Activated CD4-positive, alpha-beta T cell treated with anti-CD3 and anti-CD28 coated beads, Interleukin-2, amount 10 ng/mL, durations not matched to agents 7 days and 5 days (primary cell): ENCODE results near the gene TP53BP1. TPM values are rescaled to one million over a fixed set of nuclear protein-coding genes. Genes with fewer than 3 reads are reported as not detected.

Experiments used
- CTCF ChIA-PET: fragments of 350-600 bp; sonication (Branson Sonifier 250); formaldehyde crosslinking; loops from one replicate; lab custom pipeline; 2021; ENCODE audit warnings: antibody characterized with exemption; lab: Charles Lee
- POLR2A ChIA-PET: fragments of 350-600 bp; sonication (Branson Sonifier 250); formaldehyde crosslinking; loops from one replicate; lab custom pipeline; 2021; ENCODE audit warnings: antibody characterized with exemption; lab: Charles Lee
- DNase-seq: peaks from one replicate; pipeline ENCODE4 v3.0.0-alpha.2; 2020
- H3K27ac Mint-ChIP-seq: one replicate; pipeline ENCODE4 v1.8.0; 2021; ENCODE audit warnings: mild to moderate bottlenecking, moderate library complexity, mixed read lengths
- H3K27me3 Mint-ChIP-seq: one replicate; pipeline ENCODE4 v1.8.0; 2021; ENCODE audit warnings: mixed read lengths
- H3K36me3 Mint-ChIP-seq: one replicate; pipeline ENCODE4 v1.8.0; 2021; ENCODE audit warnings: low read depth, mixed read lengths
- H3K4me1 Mint-ChIP-seq: one replicate; pipeline ENCODE4 v1.8.0; 2021; ENCODE audit warnings: mixed read lengths
- H3K4me3 Mint-ChIP-seq: one replicate; pipeline ENCODE4 v1.8.0; 2021; ENCODE audit warnings: mild to moderate bottlenecking, moderate library complexity, mixed read lengths
- H3K9me3 Mint-ChIP-seq: one replicate; pipeline ENCODE4 v1.8.0; 2021; ENCODE audit warnings: mixed read lengths
- total RNA-seq, 2 experiments: library from RNA; stranded (reverse); gene quantifications; one replicate each; pipeline ENCODE4 v1.2.3, GENCODE V29; 2021

Gene TP53BP1
- total RNA-seq, 2 experiments from 2014 or later = 22.9 to 27.9 TPM

- H3K27me3 Mint-ChIP-seq = no peaks in the 10 kb centered on the region
- no peaks in the 10 kb centered on the region for H3K9me3 Mint-ChIP-seq
- no peak overlapping the region for H3K4me3 Mint-ChIP-seq
- H3K27ac Mint-ChIP-seq = no peak overlapping the region
- no peaks in the 10 kb centered on the region for H3K4me1 Mint-ChIP-seq
- CTCF ChIA-PET = interaction anchor here (0.7 to 1.2 kb wide), 2 partner anchors 22 to 38 kb away, joined by 3 to 4 read pairs; no protein-coding TSS in a partner anchor
- H3K36me3 Mint-ChIP-seq = peaks cover 3% of the 10 kb centered on the region
- POLR2A ChIA-PET = no interaction called here
- no peak for DNase-seq
Observed at GRCh38 chr15:43433165-43433564, 59.8 kb downstream of the TP53BP1 start.

- Mint-ChIP-seq H3K4me3 (no peak overlapping the region), H3K27me3 (no peaks in the 10 kb centered on the region), H3K27ac (no peak overlapping the region), H3K4me1 (no peaks in the 10 kb centered on the region), H3K36me3 (peaks cover 8% of the 10 kb centered on the region), H3K9me3 (no peaks in the 10 kb centered on the region)
- POLR2A ChIA-PET = no interaction called here
- CTCF ChIA-PET = no interaction called here
- no peak for DNase-seq
Observed at GRCh38 chr15:43429687-43430086, 63.3 kb downstream of the TP53BP1 start.

- ChIA-PET CTCF (interaction anchor here (0.5 kb wide), 1 partner anchor 228 kb away, joined by 3 read pairs; no protein-coding TSS in a partner anchor), POLR2A (no interaction called here)
- peaks cover 11% of the 10 kb centered on the region for H3K4me1 Mint-ChIP-seq
Observed at GRCh38 chr15:43423793-43424192, 69.2 kb downstream of the TP53BP1 start.

GRCh38 chr15:43420876-43421275, 72.1 kb downstream of the TP53BP1 start:
- Mint-ChIP-seq H3K4me1 (peaks cover 11% of the 10 kb centered on the region), H3K4me3 (no peak overlapping the region), H3K36me3 (peaks cover 13% of the 10 kb centered on the region), H3K27ac (no peak overlapping the region), H3K27me3 (no peaks in the 10 kb centered on the region), H3K9me3 (no peaks in the 10 kb centered on the region)
- ChIA-PET POLR2A (no interaction called here), CTCF (no interaction called here)
- DNase-seq = no peak

More at GRCh38 chr15:43423793-43424192, 69.2 kb downstream of the TP53BP1 start:
- H3K36me3 Mint-ChIP-seq = peaks cover 18% of the 10 kb centered on the region
- DNase-seq = no peak
- no peaks in the 10 kb centered on the region for H3K27me3 Mint-ChIP-seq
- H3K9me3 Mint-ChIP-seq = no peaks in the 10 kb centered on the region
- no peak overlapping the region for H3K4me3 Mint-ChIP-seq
- no peak overlapping the region for H3K27ac Mint-ChIP-seq

GRCh38 chr15:43420435-43420834, 72.5 kb downstream of the TP53BP1 start:
- CTCF ChIA-PET = no interaction called here

GRCh38 chr15:43414196-43414595, 78.8 kb downstream of the TP53BP1 start:
- ChIA-PET CTCF (no interaction called here), POLR2A (no interaction called here)
- DNase-seq = no peak
- Mint-ChIP-seq H3K27me3 (no peaks in the 10 kb centered on the region), H3K9me3 (no peaks in the 10 kb centered on the region), H3K4me1 (no peaks in the 10 kb centered on the region), H3K27ac (no peak overlapping the region), H3K36me3 (peaks cover 29% of the 10 kb centered on the region), H3K4me3 (no peak overlapping the region)

More at GRCh38 chr15:43420435-43420834, 72.5 kb downstream of the TP53BP1 start:
- DNase-seq = no peak
- peaks cover 14% of the 10 kb centered on the region for H3K36me3 Mint-ChIP-seq
- H3K9me3 Mint-ChIP-seq = no peaks in the 10 kb centered on the region
- no peak overlapping the region for H3K4me3 Mint-ChIP-seq
- no peak overlapping the region for H3K27ac Mint-ChIP-seq
- H3K27me3 Mint-ChIP-seq = no peaks in the 10 kb centered on the region
- H3K4me1 Mint-ChIP-seq = peaks cover 11% of the 10 kb centered on the region
- POLR2A ChIA-PET = no interaction called here

- no peak for DNase-seq
- ChIA-PET POLR2A (interaction anchor here (0.5 kb wide), 1 partner anchor 65 kb away, joined by 3 read pairs; no protein-coding TSS in a partner anchor), CTCF (no interaction called here)
- Mint-ChIP-seq H3K36me3 (peaks cover 48% of the 10 kb centered on the region), H3K27me3 (no peaks in the 10 kb centered on the region), H3K4me3 (no peak overlapping the region), H3K27ac (no peak overlapping the region), H3K4me1 (no peaks in the 10 kb centered on the region), H3K9me3 (no peaks in the 10 kb centered on the region)
Observed at GRCh38 chr15:43412096-43412495, 80.9 kb downstream of the TP53BP1 start.

- peaks cover 55% of the 10 kb centered on the region for H3K36me3 Mint-ChIP-seq
- POLR2A ChIA-PET = no interaction called here
Observed at GRCh38 chr15:43410572-43411214, 82.3 kb downstream of the TP53BP1 start.

GRCh38 chr15:43408789-43409188, 84.2 kb downstream of the TP53BP1 start:
- DNase-seq = no peak
- H3K4me1 Mint-ChIP-seq = peaks cover 2% of the 10 kb centered on the region

More at GRCh38 chr15:43410572-43411214, 82.3 kb downstream of the TP53BP1 start:
- CTCF ChIA-PET = interaction anchor here (0.7 to 0.9 kb wide), 2 partner anchors 22 to 83 kb away, joined by 3 to 4 read pairs; no protein-coding TSS in a partner anchor
- H3K27me3 Mint-ChIP-seq = no peaks in the 10 kb centered on the region
- no peaks in the 10 kb centered on the region for H3K9me3 Mint-ChIP-seq
- no peak for DNase-seq
- H3K4me1 Mint-ChIP-seq = no peaks in the 10 kb centered on the region
- no peak overlapping the region for H3K27ac Mint-ChIP-seq
- no peak overlapping the region for H3K4me3 Mint-ChIP-seq

GRCh38 chr15:43406808-43407207, 86.1 kb downstream of the TP53BP1 start:
- Mint-ChIP-seq H3K4me1 (peaks cover 6% of the 10 kb centered on the region), H3K27ac (no peak overlapping the region), H3K4me3 (no peak overlapping the region), H3K9me3 (no peaks in the 10 kb centered on the region), H3K27me3 (no peaks in the 10 kb centered on the region), H3K36me3 (peaks cover 69% of the 10 kb centered on the region)
- DNase-seq = no peak
- ChIA-PET POLR2A (no interaction called here), CTCF (interaction anchor here (0.9 to 1.7 kb wide), 2 partner anchors 9 to 10 kb away, joined by 4 to 5 read pairs; no protein-coding TSS in a partner anchor)

More at GRCh38 chr15:43408789-43409188, 84.2 kb downstream of the TP53BP1 start:
- Mint-ChIP-seq H3K9me3 (no peaks in the 10 kb centered on the region), H3K4me3 (no peak overlapping the region), H3K27me3 (no peaks in the 10 kb centered on the region), H3K27ac (no peak overlapping the region), H3K36me3 (peaks cover 64% of the 10 kb centered on the region)
- ChIA-PET POLR2A (no interaction called here), CTCF (interaction anchor here (0.7 kb wide), 1 partner anchor 9 kb away, joined by 3 read pairs; no protein-coding TSS in a partner anchor)

- Mint-ChIP-seq H3K4me3 (no peak overlapping the region), H3K4me1 (peaks cover 6% of the 10 kb centered on the region), H3K27me3 (no peaks in the 10 kb centered on the region), H3K27ac (no peak overlapping the region), H3K9me3 (no peaks in the 10 kb centered on the region), H3K36me3 (peaks cover 74% of the 10 kb centered on the region)
- CTCF ChIA-PET = interaction anchor here (0.9 to 1.7 kb wide), 2 partner anchors 9 to 10 kb away, joined by 4 to 5 read pairs; no protein-coding TSS in a partner anchor
- POLR2A ChIA-PET = no interaction called here
- DNase-seq = no peak
Observed at GRCh38 chr15:43406189-43406588, 86.8 kb downstream of the TP53BP1 start.

GRCh38 chr15:43404130-43404529, 88.8 kb downstream of the TP53BP1 start:
- peaks cover 72% of the 10 kb centered on the region for H3K36me3 Mint-ChIP-seq
- no peak overlapping the region for H3K27ac Mint-ChIP-seq
- no peaks in the 10 kb centered on the region for H3K27me3 Mint-ChIP-seq

GRCh38 chr15:43403616-43404015, 89.3 kb downstream of the TP53BP1 start:
- ChIA-PET CTCF (interaction anchor here (1.2 kb wide), 1 partner anchor 14 kb away, joined by 4 read pairs; no protein-coding TSS in a partner anchor), POLR2A (no interaction called here)
- Mint-ChIP-seq H3K9me3 (no peaks in the 10 kb centered on the region), H3K36me3 (peaks cover 72% of the 10 kb centered on the region), H3K27ac (peak overlapping the region; percentile 55), H3K4me1 (peaks cover 6% of the 10 kb centered on the region), H3K4me3 (no peak overlapping the region), H3K27me3 (no peaks in the 10 kb centered on the region)
- no peak for DNase-seq

More at GRCh38 chr15:43404130-43404529, 88.8 kb downstream of the TP53BP1 start:
- DNase-seq = no peak
- Mint-ChIP-seq H3K4me3 (no peak overlapping the region), H3K9me3 (no peaks in the 10 kb centered on the region), H3K4me1 (peaks cover 6% of the 10 kb centered on the region)
- CTCF ChIA-PET = interaction anchor here (1.2 kb wide), 1 partner anchor 13 kb away, joined by 4 read pairs; no protein-coding TSS in a partner anchor
- POLR2A ChIA-PET = no interaction called here
